CD4-positive, alpha-beta T cell treated with Interleukin-12 subunit alpha and Interleukin-12 subunit beta, for 1 hour (primary cell): ENCODE measurements around the gene GPR68.

Source experiments
- DNase-seq: peaks from one replicate; pipeline ENCODE4 v3.0.0-alpha.2; 2020

GPR68 gene, protein sequence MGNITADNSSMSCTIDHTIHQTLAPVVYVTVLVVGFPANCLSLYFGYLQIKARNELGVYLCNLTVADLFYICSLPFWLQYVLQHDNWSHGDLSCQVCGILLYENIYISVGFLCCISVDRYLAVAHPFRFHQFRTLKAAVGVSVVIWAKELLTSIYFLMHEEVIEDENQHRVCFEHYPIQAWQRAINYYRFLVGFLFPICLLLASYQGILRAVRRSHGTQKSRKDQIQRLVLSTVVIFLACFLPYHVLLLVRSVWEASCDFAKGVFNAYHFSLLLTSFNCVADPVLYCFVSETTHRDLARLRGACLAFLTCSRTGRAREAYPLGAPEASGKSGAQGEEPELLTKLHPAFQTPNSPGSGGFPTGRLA

DNA sequence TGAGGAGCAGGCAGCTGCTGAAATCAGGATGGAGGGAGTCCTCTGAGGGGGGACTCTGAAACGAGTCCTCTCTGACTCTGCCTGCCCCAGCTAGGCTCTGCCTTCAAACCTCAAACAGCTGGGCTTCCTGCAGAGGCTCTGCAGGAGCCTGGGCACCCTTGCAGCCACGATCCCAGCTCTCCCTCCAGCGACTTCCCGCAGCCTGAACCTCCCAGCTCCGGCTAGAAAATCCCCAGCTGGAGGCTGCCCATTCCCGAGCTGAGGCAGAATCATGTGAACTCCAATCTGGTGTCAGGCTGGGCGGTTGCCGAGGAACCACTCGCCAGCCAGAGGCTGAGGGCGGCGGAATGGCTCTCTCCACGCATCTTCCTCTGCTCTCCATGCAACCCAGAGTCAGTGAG lies at the start of gene GPR68:
TSS of gene GPR68 (minus strand) at position 204 of the 401 bp plus-strand sequence. CDS start 9,654 bp downstream, outside the sequence.
- peak; percentile 42 for DNase-seq

DNA sequence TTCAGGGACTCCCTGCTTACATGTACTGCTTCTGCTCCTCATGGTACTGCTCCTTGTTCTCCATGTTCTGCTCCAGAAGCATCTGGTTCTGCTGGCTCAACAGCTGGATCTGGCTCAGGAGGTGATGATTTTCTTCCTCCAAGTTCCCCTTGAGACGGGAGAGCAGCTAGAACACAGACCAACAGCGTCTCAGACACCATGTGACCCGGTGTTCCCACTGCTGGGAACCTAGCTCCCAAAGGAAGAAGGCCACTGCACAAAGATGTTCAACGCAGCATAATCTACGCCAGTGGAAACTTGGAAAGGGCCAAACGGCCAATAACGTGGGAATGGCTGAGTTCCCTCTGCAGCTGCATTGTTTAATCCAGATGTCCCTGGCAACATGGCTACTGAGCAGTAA lies 49.6 kb upstream of the GPR68 start:
- no peak for DNase-seq

DNA sequence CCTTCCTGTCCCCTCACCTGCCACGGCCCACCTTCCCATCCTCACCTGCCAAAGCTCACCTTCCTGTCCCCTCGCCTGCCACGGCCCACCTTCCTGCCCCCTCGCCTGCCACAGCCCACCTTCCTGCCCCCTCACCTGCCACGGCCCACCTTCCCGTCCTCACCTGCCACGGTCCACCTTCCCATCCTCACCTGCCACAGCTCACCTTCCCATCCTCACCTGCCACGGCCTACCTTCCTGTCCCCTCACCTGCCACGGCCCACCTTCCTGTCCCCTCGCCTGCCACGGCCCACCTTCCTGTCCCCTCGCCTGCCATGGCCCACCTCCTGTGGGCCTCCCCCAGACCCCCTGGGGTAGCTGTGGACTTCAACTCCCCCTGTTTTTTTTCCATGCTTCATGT lies 48.8 kb upstream of the GPR68 start:
- DNase-seq: no peak

DNA sequence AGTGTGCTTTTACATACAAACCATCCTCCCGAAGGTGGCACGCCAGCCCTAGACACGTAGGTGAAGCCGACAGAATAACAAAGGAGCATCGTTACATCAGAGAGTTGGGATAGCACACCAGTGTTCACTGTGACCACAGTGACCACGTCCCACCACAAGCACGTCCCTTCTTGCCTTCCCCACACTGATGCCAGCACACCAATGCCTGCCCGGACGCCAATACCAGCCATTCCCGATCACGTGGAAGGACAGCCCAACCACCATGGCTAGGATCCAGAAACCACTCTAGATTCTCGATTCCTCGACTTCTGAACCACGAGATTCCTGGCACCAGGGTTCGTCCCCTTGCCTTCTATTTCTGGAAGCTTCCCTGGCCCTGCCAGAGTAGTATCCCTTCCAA lies 48.0 kb upstream of the GPR68 start:
- no peak for DNase-seq

DNA sequence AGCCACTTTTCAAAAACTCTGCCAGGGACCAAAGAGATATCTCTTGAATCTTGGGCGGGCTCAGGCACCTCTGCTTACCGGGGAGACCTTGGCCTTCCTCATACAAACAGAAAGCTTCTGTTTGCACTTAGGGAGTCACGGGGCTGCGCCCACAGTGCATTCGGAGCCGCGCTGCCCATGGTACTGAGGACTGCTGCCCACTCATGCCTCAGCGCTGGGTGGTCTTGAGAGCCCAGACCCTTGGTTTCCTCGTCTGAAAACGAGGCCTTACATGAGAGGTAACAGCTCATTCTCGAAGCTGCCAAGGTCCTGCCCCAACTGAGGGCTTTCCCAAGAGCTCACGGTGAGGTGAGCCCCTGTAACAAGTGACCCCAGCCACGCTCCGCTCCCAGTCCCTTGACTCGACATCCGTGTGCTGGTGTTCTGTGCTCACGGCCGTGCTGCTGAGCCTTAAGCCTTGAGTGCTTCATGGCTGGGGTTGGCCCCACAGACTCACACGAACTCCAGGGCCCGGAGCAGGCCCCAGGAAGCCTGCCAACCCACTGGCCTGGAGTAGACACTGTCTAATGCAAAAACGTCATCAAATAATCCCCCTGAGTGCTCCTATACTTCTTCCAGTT lies 47.4 kb upstream of the GPR68 start:
- no peak for DNase-seq

DNA sequence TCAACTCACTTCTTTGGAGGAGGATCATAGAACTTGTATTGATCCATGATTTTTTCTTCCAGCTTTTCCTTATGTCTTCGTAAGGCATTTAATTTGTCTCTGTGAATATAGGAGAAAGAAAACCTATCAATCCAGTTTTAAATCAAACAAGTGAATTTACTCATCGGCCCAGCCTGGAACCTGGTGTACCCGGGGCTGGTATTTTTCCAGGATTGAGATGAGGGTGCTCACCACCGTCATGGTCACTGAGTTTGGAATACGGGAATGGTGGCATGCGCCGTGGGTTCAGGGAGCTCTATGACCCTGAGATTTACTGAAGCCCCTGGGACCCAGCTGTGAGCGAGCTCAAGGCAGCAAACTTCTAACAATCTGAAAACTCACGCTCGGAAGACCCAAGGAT lies 46.5 kb upstream of the GPR68 start:
- no peak for DNase-seq

DNA sequence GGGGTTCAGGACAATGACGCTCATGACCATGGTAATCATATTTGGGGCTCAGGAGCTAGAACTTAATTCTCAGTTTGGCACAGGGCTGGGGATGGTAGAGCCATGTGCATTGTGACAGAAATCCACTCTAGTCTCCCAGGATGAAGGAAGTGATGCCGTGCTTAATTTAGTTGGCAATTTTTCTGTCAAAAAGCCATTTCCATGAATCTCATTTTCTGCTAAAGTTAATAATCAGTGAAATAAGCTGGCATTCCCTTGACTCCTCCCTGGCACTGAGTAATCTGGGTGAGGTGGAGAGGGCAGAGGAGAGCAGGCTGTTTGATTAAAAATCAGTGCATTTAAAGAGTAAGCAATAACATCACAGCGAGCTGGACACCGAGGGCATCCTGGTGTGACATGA lies 45.0 kb upstream of the GPR68 start:
- no peak for DNase-seq

DNA sequence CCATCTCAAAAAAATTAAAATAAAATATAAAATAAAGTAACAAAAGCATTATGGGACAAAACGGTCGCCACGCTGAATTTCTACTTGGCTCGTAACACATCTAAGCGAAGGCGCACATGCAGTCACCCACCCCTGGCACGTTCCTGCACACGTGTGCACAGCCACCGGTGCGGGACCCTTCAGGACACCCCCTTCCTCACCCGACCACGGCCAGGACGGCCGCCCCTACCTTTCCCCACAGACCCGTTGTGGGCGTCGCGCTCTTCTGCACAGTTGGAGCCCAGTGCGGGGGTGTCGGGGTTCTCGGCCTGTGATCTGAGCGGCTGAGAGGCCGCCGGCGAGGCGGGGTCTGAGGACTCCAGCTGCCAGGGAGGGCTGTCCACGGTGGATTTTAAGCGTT lies 44.4 kb upstream of the GPR68 start:
- DNase-seq: no peak

DNA sequence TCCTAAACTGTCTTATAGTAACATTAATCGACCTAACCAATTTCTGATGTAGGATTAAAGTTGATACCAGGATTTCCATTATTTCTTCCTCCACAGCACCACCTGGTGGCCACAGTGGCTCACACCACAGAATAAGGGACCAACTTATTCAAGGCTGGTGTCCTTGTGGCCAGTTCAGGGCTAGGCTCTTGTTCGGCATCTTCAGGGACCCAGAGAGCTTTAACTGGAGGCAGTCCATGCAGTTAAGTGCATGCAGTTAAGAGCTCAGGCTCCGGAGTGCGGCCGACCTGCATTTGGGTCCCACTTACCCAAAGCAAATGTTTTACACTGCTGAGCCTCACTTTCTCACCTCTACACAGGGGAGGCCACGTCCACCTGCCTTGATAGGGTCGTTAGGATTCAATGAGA lies 42.0 kb upstream of the GPR68 start:
- peak; percentile 81 for DNase-seq

DNA sequence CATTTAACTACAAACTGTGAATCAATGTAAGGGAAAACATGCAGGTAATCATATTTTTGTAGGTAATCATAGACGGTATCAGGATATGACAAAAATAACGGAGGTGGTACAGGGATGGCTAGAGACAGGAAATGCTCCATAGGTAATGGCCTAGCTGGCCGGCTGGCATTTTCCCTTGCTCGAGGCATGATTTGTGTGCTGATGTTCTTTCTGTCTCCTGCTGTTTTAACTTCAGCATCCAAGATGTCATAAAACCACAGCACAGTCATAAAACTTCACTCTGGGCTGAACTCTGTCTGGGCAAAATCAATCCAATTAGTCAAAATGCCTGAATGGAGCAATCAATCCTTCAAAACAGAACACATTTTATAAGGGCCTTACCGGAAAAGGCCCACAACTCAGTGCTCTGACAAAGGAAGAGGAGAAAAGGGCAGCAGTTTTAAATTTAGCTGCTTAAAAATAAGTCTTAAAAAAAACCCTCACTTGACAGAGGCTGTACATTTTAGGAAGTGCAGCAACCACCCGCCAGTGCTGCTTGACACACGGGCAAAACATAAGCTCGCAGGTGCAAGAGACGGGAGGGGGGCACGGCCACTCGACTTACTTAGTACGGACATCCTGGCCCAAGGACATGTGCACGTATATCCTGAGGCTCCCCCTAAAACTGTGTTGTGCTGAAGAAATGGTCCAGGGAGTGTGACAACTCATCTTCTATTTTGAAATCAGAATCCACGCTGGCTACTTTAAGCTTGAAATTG lies 40.5 kb upstream of the GPR68 start:
- DNase-seq: no peak

DNA sequence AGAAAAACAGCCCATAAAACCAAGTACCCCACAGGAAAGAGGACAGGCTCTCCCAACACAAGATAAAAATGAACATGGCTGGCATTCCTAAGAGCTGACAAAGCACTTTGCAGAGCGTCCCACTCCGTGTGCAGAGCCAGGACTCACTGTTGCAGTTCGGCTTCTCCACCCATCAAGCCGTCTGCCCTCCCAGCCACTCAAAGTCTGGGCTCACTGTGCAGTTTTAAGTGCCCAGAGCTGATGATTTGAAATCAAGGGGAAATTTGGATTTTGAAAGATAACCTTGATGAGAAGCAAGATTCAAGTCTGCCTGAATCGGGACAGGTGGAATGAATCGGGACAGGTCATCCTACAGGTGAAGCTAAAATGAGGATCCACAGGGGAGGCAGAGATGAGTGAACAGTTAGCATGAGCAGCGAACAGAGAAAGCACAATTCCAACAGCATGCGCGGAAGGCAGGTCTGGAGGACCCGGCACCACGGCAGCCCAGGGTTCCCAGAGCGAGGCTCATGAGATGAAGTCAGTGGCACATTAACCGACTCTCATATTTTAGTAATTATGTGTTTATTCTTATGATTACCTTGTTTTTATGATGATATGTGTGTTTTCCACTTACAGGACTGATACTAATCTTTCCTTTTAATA lies 39.8 kb upstream of the GPR68 start:
- DNase-seq: no peak

DNA sequence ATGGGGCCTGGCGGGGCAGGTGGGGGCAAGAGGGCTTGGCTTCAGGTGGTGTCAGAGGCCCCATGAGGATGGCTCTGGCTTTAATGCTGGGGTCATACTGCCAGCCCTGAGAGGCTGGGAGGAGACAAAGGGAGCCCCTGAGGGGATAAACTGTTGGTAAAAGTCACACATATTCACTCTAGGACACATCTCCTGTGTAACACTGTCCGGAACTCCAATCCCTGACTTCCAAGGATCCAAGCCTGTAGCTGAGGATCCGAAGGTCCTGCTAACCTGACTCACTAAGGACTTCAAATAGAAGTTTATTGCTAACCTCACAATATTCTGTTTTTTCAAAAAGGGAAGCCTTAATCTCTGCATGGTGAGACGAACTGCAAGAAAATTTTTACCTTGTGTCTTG lies 39.2 kb upstream of the GPR68 start:
- no peak for DNase-seq

DNA sequence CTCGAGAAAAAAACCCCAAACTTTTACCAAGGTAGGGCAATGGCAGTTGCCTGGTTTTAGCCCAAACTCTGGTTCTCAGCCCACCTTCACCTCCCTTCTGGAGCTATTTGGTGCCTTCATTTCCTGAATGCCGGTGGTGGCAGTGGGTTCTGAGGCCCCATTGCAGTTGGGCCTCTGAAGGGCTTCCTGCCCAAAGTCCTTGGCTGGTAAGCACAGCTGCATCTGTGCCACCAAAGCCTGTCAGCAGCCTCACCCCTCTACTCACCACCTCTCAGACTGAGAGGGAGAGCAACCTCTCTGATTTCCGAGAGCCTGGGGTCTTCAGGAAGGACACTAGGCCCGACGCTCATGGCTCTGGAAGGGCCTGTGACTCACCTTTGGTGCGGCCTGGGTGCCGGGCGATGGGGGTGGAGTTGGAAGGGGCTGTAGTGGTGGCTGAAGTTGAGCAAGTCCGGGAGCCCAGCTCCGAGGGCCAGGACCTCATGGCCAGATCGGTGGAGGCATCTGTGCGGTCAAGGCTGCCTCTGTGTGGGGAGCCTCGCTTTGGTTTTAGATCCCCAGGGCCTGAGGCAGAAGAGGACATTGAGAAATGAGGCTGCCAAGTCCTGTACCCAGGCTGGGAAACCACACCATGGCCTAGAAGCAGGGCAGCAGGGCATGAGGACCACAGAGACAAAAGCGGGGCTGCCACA lies 38.6 kb upstream of the GPR68 start:
- no peak for DNase-seq

DNA sequence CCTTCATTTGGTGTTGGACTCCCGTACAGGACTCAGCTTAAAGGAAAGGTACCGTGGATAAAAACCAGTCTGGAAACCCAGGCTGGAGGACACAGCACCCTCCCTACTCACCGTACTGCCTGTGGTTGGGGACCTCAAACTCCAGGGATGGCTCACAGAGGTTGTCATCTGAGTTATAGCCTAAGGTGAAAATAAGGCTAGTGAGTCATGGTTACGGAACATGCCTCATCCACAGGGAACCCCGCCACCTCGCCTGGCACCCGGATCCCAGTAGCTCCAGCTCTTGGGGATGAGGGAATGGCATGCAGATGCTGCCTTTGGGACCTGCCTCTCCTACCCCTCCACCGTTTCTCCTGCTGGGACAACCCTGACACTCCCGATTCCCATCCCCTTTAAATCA lies 36.8 kb upstream of the GPR68 start:
- DNase-seq: no peak

DNA sequence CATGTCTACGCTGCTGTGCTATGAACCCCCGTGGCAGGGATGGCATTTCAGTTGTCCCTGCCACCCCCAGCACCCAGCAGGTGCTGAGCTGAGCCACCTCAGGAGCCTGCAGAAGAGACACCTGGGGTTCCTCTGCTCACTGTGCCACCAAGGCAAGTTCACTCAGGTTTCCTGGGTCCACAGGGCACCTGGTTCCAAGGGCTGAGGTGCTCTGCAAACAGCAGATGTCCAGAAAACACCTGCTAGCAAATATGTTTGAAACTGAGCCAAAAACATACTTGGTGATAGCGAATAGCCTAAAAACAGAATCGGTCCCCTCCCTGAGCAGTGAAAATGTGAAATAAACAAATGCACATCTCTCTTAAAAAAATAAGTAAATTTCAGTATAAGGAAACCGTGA lies 35.6 kb upstream of the GPR68 start:
- DNase-seq: no peak

DNA sequence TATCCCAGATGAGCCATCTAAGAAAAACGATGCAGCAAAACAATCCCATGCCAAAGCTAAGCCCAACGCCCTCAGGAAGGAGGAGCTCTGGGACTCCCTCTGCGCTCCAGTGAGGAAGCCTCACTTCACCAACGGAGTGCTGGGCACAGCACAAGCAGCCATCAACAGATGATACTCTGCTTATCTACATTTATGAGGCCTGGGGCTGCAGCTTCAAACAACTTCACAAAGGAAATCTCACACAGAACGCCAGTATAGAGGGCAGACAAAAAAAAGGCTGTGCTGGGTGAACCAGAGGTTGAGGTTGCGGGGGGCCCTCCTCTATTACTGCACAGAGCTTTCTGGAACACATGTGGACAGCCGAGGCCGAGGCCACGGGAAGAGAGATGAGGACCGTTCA lies 34.9 kb upstream of the GPR68 start:
- no peak for DNase-seq

DNA sequence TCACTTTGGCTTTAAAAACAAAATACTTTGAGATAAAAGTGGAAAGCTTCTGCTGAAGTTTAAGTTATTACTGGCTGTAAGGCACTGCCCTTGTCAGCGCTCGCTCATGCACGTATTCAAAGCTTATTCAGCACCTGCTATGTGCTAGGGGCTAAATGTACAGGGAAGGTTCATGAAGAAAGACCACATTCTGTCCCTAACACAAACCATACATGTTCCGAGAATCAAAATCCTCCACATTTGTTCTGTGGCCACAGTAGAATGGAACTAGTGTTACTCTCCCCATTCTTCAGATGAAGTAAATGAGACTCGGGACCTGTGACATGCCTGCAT lies 33.8 kb upstream of the GPR68 start:
- no peak for DNase-seq

DNA sequence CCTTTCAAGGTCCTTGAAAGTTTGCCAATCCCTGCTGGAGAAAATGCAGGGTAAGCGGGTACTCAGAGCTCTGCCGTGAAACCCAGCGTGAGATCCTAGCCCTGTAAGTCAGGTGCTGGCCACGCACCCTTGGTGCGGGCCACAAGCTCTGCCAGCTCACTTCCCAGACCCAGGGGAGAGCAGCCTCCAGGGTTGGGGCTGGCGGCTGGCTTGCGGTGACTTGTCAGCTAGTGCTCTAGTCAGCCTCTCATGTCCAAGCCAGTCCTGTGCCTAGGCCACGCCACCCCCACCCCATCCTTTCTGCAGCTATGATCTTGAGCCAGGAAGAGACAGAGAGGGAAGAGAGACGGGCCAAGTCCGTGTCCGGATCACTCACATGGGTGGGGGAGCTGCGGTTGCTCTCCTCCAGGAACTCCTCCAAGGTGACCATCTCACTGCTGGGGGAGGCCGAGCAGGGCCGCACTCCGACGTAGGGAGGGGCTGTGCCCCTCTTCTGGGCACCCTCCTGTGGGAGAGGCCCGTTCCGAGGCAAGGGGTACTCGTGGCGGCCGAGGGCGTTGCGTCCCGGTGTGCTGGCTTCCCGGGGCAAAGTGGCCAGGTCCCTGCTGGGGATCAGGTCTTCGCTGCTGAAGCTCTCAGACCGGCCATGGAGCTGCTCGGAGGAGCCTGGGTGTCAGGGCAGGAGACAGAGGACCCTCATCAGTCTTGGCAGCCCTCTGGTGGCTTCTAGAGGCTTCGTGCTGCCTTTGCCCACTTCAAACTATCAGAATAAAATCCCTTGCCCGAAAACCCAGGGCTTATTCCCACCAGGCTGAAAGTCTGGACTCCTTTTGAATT lies 33.3 kb upstream of the GPR68 start:
- no peak for DNase-seq

DNA sequence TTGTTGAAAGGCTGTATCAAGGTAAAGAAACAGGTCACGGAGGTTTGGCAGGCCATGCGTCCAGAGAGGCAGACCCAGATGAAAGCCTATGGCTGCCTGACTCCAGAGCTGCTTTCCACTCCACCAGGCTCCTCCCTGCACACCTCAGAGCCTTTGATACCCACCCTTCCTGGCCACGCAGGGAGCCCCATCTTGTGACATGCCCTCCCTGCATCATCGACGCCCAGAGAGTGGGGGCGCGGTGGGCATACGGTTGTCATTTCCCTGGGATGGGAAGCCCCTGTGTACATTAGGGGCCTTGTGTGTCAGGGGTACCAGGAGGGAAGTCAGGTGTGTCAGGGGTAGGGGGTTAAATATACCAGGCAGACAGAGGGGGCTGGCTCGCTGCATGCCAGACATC lies 30.3 kb upstream of the GPR68 start:
- DNase-seq: no peak

DNA sequence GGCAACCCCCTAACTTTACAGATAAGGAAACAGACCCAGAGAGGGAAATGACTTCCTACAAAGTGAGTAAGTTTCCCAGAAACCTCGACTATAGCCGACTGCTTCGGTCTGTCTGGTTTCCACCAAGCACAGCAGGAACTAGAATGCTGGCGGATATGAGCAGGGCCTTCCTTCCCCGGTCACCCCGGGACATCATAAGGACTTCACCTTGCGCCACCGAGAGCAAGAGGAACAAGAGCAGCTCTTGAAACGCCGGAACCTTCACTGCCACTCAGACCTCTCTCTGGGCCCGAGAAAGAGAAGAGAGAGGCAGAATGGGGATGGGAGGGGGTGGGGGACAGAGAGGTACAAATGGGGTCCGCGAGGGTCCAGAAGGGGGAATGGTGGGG lies 29.4 kb upstream of the GPR68 start:
- DNase-seq: no peak

DNA sequence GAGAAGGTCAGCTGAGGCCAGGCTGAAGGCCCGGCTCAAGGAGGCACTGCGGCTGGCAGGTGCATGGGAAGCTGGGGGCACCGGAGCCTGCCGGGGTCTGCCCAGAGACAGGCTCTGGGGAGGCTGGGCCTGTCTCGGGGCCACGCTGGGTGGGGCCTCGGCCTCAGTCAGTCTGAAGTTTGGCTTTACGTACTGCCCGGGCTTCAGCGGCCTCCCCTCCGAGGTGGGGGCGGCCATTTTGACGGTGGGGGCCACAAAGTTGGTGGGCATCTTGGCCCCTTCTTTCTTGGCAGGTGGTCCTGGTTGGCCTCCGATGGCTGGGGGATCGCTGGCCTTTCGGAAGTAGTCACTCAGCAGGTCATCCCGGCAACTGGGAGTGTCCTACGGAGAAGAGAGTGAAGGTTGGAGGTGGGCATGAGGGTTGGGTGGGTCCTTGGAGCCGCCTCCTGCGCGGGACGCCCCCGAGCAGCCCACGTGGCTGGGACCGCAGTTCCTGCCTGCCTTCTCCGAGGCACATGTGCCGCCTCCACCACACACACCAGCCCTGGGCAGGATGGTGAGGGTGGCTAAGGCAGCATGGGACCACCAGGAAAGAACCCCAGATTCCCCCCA lies 28.9 kb upstream of the GPR68 start:
- no peak for DNase-seq
